Putamen (tissue), 1 donor: ENCODE data around the gene SULF2.

ENCODE experiments used
- DNase-seq: peaks from one replicate; pipeline ENCODE4 v3.0.0-alpha.2; 2016; ENCODE audit warnings: low spot score

SULF2 gene

GRCh38 chr20:47737923-47738322 is 47.4 kb downstream of the SULF2 start:
- DNase-seq = no peak

- no peak for DNase-seq
These were observed 48.6 kb downstream of the SULF2 start for GRCh38 chr20:47736570-47737152.

- DNase-seq = no peak
These were observed 49.6 kb downstream of the SULF2 start for GRCh38 chr20:47735412-47736400.

GRCh38 chr20:47734870-47735269 is 50.4 kb downstream of the SULF2 start:
- no peak for DNase-seq

GRCh38 chr20:47733892-47734291 is 51.4 kb downstream of the SULF2 start:
- no peak for DNase-seq

- DNase-seq = no peak
These were observed 54.5 kb downstream of the SULF2 start for GRCh38 chr20:47730744-47731143.

GRCh38 chr20:47729472-47729871 is 55.8 kb downstream of the SULF2 start:
- no peak for DNase-seq

- DNase-seq = peak; percentile 65
These were observed 57.3 kb downstream of the SULF2 start for GRCh38 chr20:47727909-47728361.

GRCh38 chr20:47727170-47727880 is 58.0 kb downstream of the SULF2 start:
- DNase-seq = peak; percentile 24

- no peak for DNase-seq
These were observed 58.6 kb downstream of the SULF2 start for GRCh38 chr20:47726632-47727031.

- peak; percentile 64 for DNase-seq
These were observed 59.9 kb downstream of the SULF2 start for GRCh38 chr20:47725248-47725973.

GRCh38 chr20:47724910-47725247 is 60.4 kb downstream of the SULF2 start:
- DNase-seq = no peak

GRCh38 chr20:47724396-47724795 is 60.9 kb downstream of the SULF2 start:
- no peak for DNase-seq

GRCh38 chr20:47723322-47723721 is 62.0 kb downstream of the SULF2 start:
- DNase-seq = no peak

- DNase-seq = no peak
These were observed 64.4 kb downstream of the SULF2 start for GRCh38 chr20:47720636-47721427.

- no peak for DNase-seq
These were observed 65.7 kb downstream of the SULF2 start for GRCh38 chr20:47719625-47720024.

GRCh38 chr20:47719211-47719610 is 66.1 kb downstream of the SULF2 start:
- DNase-seq = no peak

- no peak for DNase-seq
These were observed 66.9 kb downstream of the SULF2 start for GRCh38 chr20:47718398-47718797.

GRCh38 chr20:47717421-47717820 is 67.9 kb downstream of the SULF2 start:
- no peak for DNase-seq

GRCh38 chr20:47713878-47714450 is 71.3 kb downstream of the SULF2 start:
- DNase-seq = no peak

GRCh38 chr20:47713163-47713562 is 72.1 kb downstream of the SULF2 start:
- DNase-seq = no peak
